ENCODE results near the gene NINL.
A peak's percentile ranks its signal among the peaks of the same experiment; 100 is the strongest.

Gene NINL

GRCh38 chr20:25421102-25421501, 164.2 kb downstream of the NINL start:
- TF ChIP-seq CTCF (IDR thresholded peaks at IDR 0.05; ENCODE audit: low read depth, low read length, missing control alignments), result no peak
- DNase-seq (ENCODE audit: extremely low read depth, low read depth), result no peak

GRCh38 chr20:25418776-25419175, 166.6 kb downstream of the NINL start:
- no peak for TF ChIP-seq CTCF (IDR thresholded peaks at IDR 0.05; ENCODE audit: low read depth, low read length, missing control alignments)
- H3K4me3 ChIP-seq (replicated peaks; ENCODE audit: low read depth, low read length), result no peak overlapping the region
- no peak for DNase-seq (ENCODE audit: extremely low read depth, low read depth)

More at GRCh38 chr20:25421102-25421501, 164.2 kb downstream of the NINL start:
- H3K4me3 ChIP-seq (replicated peaks; ENCODE audit: low read depth, low read length), result no peak overlapping the region

GRCh38 chr20:25408890-25409289, 176.4 kb downstream of the NINL start:
- no peak for DNase-seq (ENCODE audit: extremely low read depth, low read depth)
- TF ChIP-seq CTCF (IDR thresholded peaks at IDR 0.05; ENCODE audit: low read depth, low read length, missing control alignments), result no peak
- peak overlapping the region; percentile 89 for H3K4me3 ChIP-seq (replicated peaks; ENCODE audit: low read depth, low read length)

- no peak for DNase-seq (ENCODE audit: extremely low read depth, low read depth)
- no peak for TF ChIP-seq CTCF (IDR thresholded peaks at IDR 0.05; ENCODE audit: low read depth, low read length, missing control alignments)
- peak overlapping the region; percentile 89 for H3K4me3 ChIP-seq (replicated peaks; ENCODE audit: low read depth, low read length)
Measured at GRCh38 chr20:25408170-25408547, 177.2 kb downstream of the NINL start.

- DNase-seq (ENCODE audit: extremely low read depth, low read depth), result peak; percentile 55
- peak within 1 kb of the TSS; percentile 89 for H3K4me3 ChIP-seq (replicated peaks; ENCODE audit: low read depth, low read length)
- TF ChIP-seq CTCF (IDR thresholded peaks at IDR 0.05; ENCODE audit: low read depth, low read length, missing control alignments), result no peak
Measured at GRCh38 chr20:25407311-25408169, 177.8 kb downstream of the NINL start, which contains the start of gene GINS1. Gene GINS1 (plus strand): TSS chr20:25407673. CDS start chr20:25407821, 148 bp downstream.
